Activated B cell treated with CpG ODN at 0.5 μM for 24 hours (primary cell): ENCODE measurements around the gene CDHR5. TPM values are rescaled to one million over a fixed set of nuclear protein-coding genes. Genes with fewer than 3 reads are reported as not detected.
"Not testable (repeated sequence)": the region's sequence is repeated elsewhere in the genome, so short reads cannot be mapped to it uniquely, and the experiment has no call there.

Experiments used
- ATAC-seq: fragments of 200-7000 bp; cut with Tn5 transposase; one replicate; pipeline ENCODE4 v1.10.0; 2021; ENCODE audit warnings: low read depth, mild to moderate bottlenecking, moderate library complexity
- CTCF ChIA-PET: fragments of 350-600 bp; sonication (Branson Sonifier 250); formaldehyde crosslinking; loops from one replicate; lab custom pipeline; 2021; ENCODE audit warnings: antibody characterized with exemption; lab: Charles Lee
- POLR2A ChIA-PET: fragments of 350-600 bp; sonication (Branson Sonifier 250); formaldehyde crosslinking; loops from one replicate; lab custom pipeline; 2021; ENCODE audit warnings: antibody characterized with exemption; lab: Charles Lee
- DNase-seq: peaks from one replicate; pipeline ENCODE4 v3.0.0; 2022
- H3K27ac Mint-ChIP-seq: one replicate; pipeline ENCODE4 v1.8.0; 2020; ENCODE audit warnings: mixed read lengths
- H3K27me3 Mint-ChIP-seq: one replicate; pipeline ENCODE4 v1.8.0; 2021; ENCODE audit warnings: mixed read lengths
- H3K36me3 Mint-ChIP-seq: one replicate; pipeline ENCODE4 v1.8.0; 2021; ENCODE audit warnings: low read depth, mixed read lengths
- H3K4me1 Mint-ChIP-seq: one replicate; pipeline ENCODE4 v1.8.0; 2021; ENCODE audit warnings: mixed read lengths
- H3K4me3 Mint-ChIP-seq: one replicate; pipeline ENCODE4 v1.8.0; 2020; ENCODE audit warnings: mild to moderate bottlenecking, mixed read lengths
- H3K9me3 Mint-ChIP-seq: one replicate; pipeline ENCODE4 v1.8.0; 2020; ENCODE audit warnings: mixed read lengths
- CTCF ChIP-seq: fragments of 200-600 bp; IDR thresholded peaks from one replicate; pipeline ENCODE4 v1.8.0; 2022; ENCODE audit warnings: antibody characterized with exemption, mild to moderate bottlenecking
- intact Hi-C: fragments of 100-400 bp; cut with micrococcal nuclease; formaldehyde crosslinking; loops from one replicate; pipeline ENCODE4 v1.15.1; 2024
- total RNA-seq: library from RNA; stranded (reverse); gene quantifications from 2 replicates; pipeline ENCODE4 v1.2.3, GENCODE V29; 2022

The CDHR5 gene
- total RNA-seq, 1 donor from 2014 or later: not detected

GRCh38 chr11:575313-575995 is 49.3 kb downstream of the CDHR5 start:
- H3K27me3 Mint-ChIP-seq: peaks cover 10% of the 10 kb centered on the region
- no peak for ATAC-seq
- POLR2A ChIA-PET: interaction anchor here (0.5 to 3.7 kb wide), 24 partner anchors 9 to 1726 kb away, joined by 3 to 43 read pairs (median 6); partner anchors contain the start of genes C11orf21, DEAF1, HRAS and IRF7
- no peaks in the 10 kb centered on the region for H3K9me3 Mint-ChIP-seq
- peak overlapping the region; percentile 80 for H3K4me3 Mint-ChIP-seq
- peaks cover 37% of the 10 kb centered on the region for H3K4me1 Mint-ChIP-seq
- CTCF ChIA-PET: interaction anchor here (0.7 to 1.0 kb wide), 2 partner anchors 11 to 21 kb away, joined by 3 to 4 read pairs; no protein-coding TSS in a partner anchor
- DNase-seq: no peak
- TF ChIP-seq CTCF: no peak
- H3K36me3 Mint-ChIP-seq: peaks cover 10% of the 10 kb centered on the region
- peak overlapping the region; percentile 61 for H3K27ac Mint-ChIP-seq
- intact Hi-C loops: no loop called here

GRCh38 chr11:574632-575312 is 50.0 kb downstream of the CDHR5 start:
- H3K36me3 Mint-ChIP-seq: peaks cover 10% of the 10 kb centered on the region
- intact Hi-C loops: no loop called here
- TF ChIP-seq CTCF: no peak
- ATAC-seq (no peak), DNase-seq (no peak)
- CTCF ChIA-PET: no interaction called here
- peak overlapping the region; percentile 61 for H3K27ac Mint-ChIP-seq
- H3K27me3 Mint-ChIP-seq: peaks cover 10% of the 10 kb centered on the region
- POLR2A ChIA-PET: interaction anchor here (0.6 to 3.7 kb wide), 6 partner anchors 9 to 41 kb away, joined by 3 to 43 read pairs (median 12); partner anchors contain the start of genes HRAS, IRF7 and LRRC56
- H3K4me1 Mint-ChIP-seq: peaks cover 34% of the 10 kb centered on the region
- no peaks in the 10 kb centered on the region for H3K9me3 Mint-ChIP-seq
- H3K4me3 Mint-ChIP-seq: peak overlapping the region; percentile 80

- H3K36me3 Mint-ChIP-seq, H3K27ac Mint-ChIP-seq, H3K9me3 Mint-ChIP-seq, intact Hi-C loops, ATAC-seq, CTCF ChIA-PET, DNase-seq: not testable (repeated sequence)
- H3K27me3 Mint-ChIP-seq: peaks cover 10% of the 10 kb centered on the region
- peak overlapping the region; percentile 80 for H3K4me3 Mint-ChIP-seq
- POLR2A ChIA-PET: interaction anchor here (3.7 kb wide), 1 partner anchor 38 kb away, joined by 43 read pairs; the partner anchor contains the start of genes HRAS and LRRC56
- peaks cover 29% of the 10 kb centered on the region for H3K4me1 Mint-ChIP-seq
Observed at GRCh38 chr11:574031-574570, 50.7 kb downstream of the CDHR5 start.

GRCh38 chr11:573146-573759 is 51.5 kb downstream of the CDHR5 start:
- H3K27me3 Mint-ChIP-seq: peaks cover 10% of the 10 kb centered on the region

More at GRCh38 chr11:573146-573759, 51.5 kb downstream of the CDHR5 start:
- ATAC-seq: no peak
- Mint-ChIP-seq H3K36me3 (peaks cover 5% of the 10 kb centered on the region), H3K4me3 (no peak overlapping the region), H3K9me3 (no peaks in the 10 kb centered on the region), H3K27ac (no peak overlapping the region), H3K4me1 (peaks cover 22% of the 10 kb centered on the region)
- intact Hi-C loops: no loop called here
- DNase-seq: no peak
- TF ChIP-seq CTCF: no peak
- POLR2A ChIA-PET: no interaction called here
- CTCF ChIA-PET: no interaction called here
